Choroid plexus epithelial cell (primary cell): ENCODE results near the gene LRRC8E.

Experiments used
- DNase-seq: peaks from one replicate; pipeline ENCODE4 v3.0.0-alpha.2; 2010; ENCODE audit warnings: low read depth
- H3K4me3 ChIP-seq: 2 replicates; pipeline ENCODE4 v1.5.1; 2011; ENCODE audit warnings: low read depth, mild to moderate bottlenecking, control low read depth, low read length, moderate library complexity
- CTCF ChIP-seq: conservative IDR thresholded peaks from 2 replicates; pipeline ENCODE4 v1.5.1; 2011; ENCODE audit warnings: low read depth, mild to moderate bottlenecking, control low read depth, inconsistent platforms, low read length, moderate library complexity

The LRRC8E gene

GRCh38 chr19:7872306-7873204, 15.8 kb upstream of the LRRC8E start:
- H3K4me3 ChIP-seq: no peak overlapping the region
- DNase-seq: no peak
- no peak for TF ChIP-seq CTCF

DNA sequence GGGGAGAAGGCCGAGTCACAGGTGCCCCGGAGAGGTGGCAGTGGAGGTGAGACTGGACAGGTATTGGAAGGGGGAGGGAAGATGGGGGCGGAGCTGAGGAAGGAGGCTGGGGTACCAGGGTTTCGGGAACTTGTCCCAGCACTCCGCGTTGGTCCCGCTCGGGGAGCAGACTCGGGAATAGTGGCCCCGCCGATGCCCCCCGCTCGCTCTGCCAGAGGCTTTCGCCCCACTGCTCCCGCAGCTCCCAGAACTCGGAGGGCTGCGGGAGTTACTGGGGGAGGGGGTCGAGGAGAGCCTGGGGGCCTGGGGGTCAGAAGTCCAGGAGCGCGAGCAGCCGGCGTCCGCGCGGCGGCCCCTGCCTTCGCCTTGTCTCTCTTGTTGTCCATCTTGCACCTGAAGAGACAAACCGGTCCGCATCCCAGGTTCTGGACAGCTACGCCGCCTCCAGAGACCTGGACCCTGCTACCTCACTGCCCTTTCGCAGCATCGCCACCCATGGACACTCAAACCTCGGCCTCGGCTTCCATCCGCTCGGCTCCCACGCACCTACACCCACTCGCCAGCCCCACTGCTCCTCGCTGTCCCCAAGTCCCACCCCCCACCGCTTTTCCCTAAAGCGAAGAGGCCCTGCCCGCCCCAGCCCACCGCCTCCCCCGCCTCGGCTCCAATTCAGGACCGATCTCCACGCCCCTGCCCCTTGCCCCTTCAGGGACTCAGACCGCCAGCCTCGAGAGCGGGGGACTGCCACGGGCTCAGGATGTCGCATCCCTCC, 14.8 kb upstream of the LRRC8E start:
- no peak for DNase-seq
- H3K4me3 ChIP-seq: no peak overlapping the region
- no peak for TF ChIP-seq CTCF

- DNase-seq: peak; percentile 29
- no peak for TF ChIP-seq CTCF
- peak within 1 kb of the TSS; percentile 31 for H3K4me3 ChIP-seq
Measured at GRCh38 chr19:7874076-7874896, 14.0 kb upstream of the LRRC8E start, which contains the start of gene PRR36. Gene PRR36, minus strand, starts transcription at chr19:7874390. Its CDS starts 701 bp downstream, at chr19:7873689.

DNA sequence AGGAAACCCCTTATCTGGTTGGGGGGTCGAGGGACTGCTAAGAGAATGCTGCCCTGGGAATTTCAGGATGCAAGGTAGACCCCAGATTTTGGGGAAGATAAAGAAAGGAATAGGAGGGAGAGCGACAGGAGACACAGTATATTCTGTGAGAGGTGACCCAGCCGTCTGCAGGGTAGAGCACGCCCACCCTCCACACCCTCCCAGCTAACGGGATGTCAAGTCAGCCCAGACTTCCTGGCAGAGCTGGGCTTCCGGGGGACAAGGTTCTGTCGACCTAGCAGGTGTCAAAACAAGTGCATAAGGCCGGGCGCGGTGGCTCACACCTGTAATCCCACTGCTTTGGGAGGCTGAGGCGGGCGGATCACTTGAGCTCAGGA, 13.4 kb upstream of the LRRC8E start:
- H3K4me3 ChIP-seq: no peak overlapping the region

DNA sequence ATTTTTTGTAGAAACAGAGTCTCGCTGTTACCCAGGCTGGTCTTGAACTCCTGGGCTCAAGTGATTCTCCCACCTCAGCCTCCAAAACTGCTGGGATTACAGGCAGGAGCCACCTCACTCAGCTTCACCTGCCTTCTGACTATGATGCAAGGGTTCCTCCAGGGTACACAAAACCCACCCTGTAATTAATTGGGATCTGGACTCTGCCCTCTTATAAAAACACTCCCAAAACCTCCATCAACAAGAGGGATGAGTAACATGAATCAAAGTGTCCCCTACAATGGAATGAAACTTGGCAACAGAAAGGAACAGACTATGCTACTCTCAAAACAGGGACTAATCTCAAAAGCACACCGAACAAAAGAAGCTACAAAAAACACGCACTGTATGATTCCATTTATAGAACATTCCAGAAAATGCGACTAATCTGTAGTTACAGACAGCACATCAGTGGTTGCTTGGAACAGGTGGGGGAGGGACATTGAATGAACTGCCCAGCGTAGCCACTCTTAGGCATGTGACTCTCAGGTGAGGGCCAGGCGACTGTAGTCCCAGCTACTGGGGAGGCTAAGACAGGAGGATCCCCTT, 11.0 kb upstream of the LRRC8E start:
- TF ChIP-seq CTCF: no peak
- DNase-seq: no peak
- no peak overlapping the region for H3K4me3 ChIP-seq

More for the DNA sequence above, 13.4 kb upstream of the LRRC8E start:
- no peak for TF ChIP-seq CTCF
- no peak for DNase-seq

- TF ChIP-seq CTCF: no peak
- no peak overlapping the region for H3K4me3 ChIP-seq
- DNase-seq: no peak
Measured at GRCh38 chr19:7879111-7879807, 9.1 kb upstream of the LRRC8E start.
